Measurements from ENCODE around the gene TCTN3. TPM values are rescaled to one million over a fixed set of nuclear protein-coding genes. Genes with fewer than 3 reads are reported as not detected.

The TCTN3 gene
- total RNA-seq, 6 experiments from 2014 or later = 15.5 to 24.3 (median 19.1) TPM

DNA sequence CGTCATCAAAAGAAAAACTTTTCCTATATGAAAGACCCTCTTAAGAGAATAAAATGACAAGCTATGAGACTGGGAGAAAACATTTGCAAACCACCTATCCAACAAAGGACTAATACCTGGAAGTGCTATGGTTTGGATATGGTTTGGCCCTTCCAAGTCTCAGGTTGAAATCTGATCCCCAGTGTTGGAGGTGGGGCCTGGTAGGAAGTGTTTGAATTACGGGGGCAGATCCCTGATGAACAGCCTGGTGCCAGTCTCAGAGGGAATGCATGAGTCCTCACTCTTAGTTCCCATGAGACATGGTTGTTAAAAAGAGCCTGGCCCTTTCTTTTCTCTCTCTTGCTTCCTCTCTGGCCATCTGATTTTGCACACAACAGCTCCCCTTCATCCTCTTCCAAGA, 43.5 kb downstream of the TCTN3 start:
- intact Hi-C loops (cut with DNase I) = no loop called here
- 82% methylated on average over 2 of the region's 2 CpGs for WGBS (ENCODE audit: insufficient coverage, low coverage, low lambda C conversion rate, missing lambda C conversion rate)
- TF ChIP-seq POLR2A (IDR thresholded peaks at IDR 0.05) = no peak
- TF ChIP-seq, protein P1, sequence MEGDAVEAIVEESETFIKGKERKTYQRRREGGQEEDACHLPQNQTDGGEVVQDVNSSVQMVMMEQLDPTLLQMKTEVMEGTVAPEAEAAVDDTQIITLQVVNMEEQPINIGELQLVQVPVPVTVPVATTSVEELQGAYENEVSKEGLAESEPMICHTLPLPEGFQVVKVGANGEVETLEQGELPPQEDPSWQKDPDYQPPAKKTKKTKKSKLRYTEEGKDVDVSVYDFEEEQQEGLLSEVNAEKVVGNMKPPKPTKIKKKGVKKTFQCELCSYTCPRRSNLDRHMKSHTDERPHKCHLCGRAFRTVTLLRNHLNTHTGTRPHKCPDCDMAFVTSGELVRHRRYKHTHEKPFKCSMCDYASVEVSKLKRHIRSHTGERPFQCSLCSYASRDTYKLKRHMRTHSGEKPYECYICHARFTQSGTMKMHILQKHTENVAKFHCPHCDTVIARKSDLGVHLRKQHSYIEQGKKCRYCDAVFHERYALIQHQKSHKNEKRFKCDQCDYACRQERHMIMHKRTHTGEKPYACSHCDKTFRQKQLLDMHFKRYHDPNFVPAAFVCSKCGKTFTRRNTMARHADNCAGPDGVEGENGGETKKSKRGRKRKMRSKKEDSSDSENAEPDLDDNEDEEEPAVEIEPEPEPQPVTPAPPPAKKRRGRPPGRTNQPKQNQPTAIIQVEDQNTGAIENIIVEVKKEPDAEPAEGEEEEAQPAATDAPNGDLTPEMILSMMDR (IDR thresholded peaks at IDR 0.05) = no peak
- ATAC-seq (no peak), DNase-seq (no peak)
- Histone ChIP-seq H3K9me3 (no peaks in the 10 kb centered on the region), H3K36me3 (peaks cover 0 to 29% (median 6%) of the 10 kb centered on the region in 4 donors), H3K27ac (no peak overlapping the region), H3K27me3 (no peaks in the 10 kb centered on the region), H3K4me3 (no peak overlapping the region), H3K4me1 (no peaks in the 10 kb centered on the region)

DNA sequence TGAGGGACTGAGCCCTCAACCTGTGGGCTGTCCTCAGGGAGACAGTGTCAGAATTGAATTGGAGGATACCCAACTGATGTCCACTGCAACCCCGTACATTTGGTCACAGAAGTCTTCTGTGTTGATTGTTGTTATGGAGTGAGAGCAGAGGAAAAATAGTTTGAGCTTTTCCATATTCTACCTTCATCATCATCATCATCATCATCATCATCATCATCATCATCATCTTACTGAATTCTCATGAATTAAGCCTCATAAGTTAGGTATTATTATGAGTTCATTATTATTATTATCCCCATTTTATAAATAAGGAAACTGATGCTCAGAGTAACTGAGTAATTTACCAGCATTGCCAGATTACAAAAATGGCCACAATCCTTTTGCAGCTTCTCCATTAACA, 45.6 kb downstream of the TCTN3 start:
- H3K27ac ChIP-seq = no peak overlapping the region
- H3K4me1 ChIP-seq = no peaks in the 10 kb centered on the region
- no peak overlapping the region for H3K4me3 ChIP-seq
- no peak for DNase-seq
- intact Hi-C loops (cut with DNase I) = no loop called here
- no CpG with 5 or more reads among the region's 1 CpG for WGBS (ENCODE audit: insufficient coverage, low coverage, low lambda C conversion rate, missing lambda C conversion rate)
- H3K27me3 ChIP-seq = no peaks in the 10 kb centered on the region
- peaks cover 0 to 29% (median 6%) of the 10 kb centered on the region in 4 donors for H3K36me3 ChIP-seq
- H3K9me3 ChIP-seq = no peaks in the 10 kb centered on the region
- ATAC-seq = no peak
- TF ChIP-seq, protein P1 (IDR thresholded peaks at IDR 0.05) = no peak
- no peak for TF ChIP-seq POLR2A (IDR thresholded peaks at IDR 0.05)

DNA sequence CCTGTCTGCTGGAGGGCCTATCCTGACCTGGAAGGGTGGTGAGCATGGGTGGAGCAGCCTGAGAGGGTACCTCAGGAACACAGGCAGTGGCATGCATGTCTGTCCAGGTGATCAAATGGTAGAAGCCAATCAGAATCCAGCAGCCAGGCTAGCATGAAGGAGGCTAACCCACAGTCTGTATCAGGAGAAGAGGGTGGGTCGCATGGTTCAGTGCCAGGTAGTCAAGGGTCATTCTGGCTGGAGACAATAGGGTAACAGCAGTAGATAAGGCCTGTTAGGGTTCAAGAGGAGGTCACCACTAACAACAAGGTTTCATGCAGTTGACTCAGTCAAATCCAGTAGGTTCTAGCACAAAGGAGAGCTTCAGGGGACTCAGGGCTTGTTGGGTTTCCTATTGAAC, 47.6 kb downstream of the TCTN3 start:
- Histone ChIP-seq H3K4me3 (no peak overlapping the region), H3K36me3 (peaks cover 0 to 19% (median 1%) of the 10 kb centered on the region in 4 donors), H3K4me1 (peaks cover 0 to 1% (median 0%) of the 10 kb centered on the region in 4 donors), H3K27me3 (no peaks in the 10 kb centered on the region), H3K9me3 (no peaks in the 10 kb centered on the region), H3K27ac (no peak overlapping the region)
- intact Hi-C loops (cut with DNase I) = no loop called here
- TF ChIP-seq, protein P1 (IDR thresholded peaks at IDR 0.05) = no peak
- TF ChIP-seq POLR2A (IDR thresholded peaks at IDR 0.05) = no peak
- WGBS (ENCODE audit: insufficient coverage, low coverage, low lambda C conversion rate, missing lambda C conversion rate) = no CpG with 5 or more reads among the region's 1 CpG
- DNase-seq = no peak
- ATAC-seq = no peak

DNA sequence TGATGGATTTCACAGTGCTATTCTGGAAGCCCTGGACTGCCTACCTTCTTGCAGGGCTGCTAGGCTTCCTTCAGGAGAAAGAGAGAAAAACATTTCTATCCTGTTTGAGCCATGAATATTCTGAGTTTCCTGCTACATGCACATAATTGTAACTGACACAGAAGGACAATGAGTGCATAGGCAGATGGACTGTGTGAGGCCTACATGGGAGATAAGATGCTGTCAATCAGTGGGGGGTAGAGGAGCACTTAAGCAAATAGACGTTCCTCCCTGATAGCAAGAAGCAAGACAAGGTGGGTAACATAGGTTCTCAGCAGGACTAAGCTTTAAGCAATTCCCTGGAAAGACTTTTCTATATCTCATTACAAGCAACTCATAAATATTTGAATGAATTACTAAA, 48.8 kb downstream of the TCTN3 start:
- no peaks in the 10 kb centered on the region for H3K9me3 ChIP-seq
- no peak for TF ChIP-seq POLR2A (IDR thresholded peaks at IDR 0.05)
- TF ChIP-seq, protein P1 (IDR thresholded peaks at IDR 0.05) = no peak
- H3K27me3 ChIP-seq = no peaks in the 10 kb centered on the region
- peaks cover 0 to 8% (median 0%) of the 10 kb centered on the region in 4 donors for H3K4me1 ChIP-seq
- no peak for DNase-seq
- intact Hi-C loops (cut with DNase I) = no loop called here
- ATAC-seq = no peak
- H3K36me3 ChIP-seq = peaks cover 0 to 16% (median 6%) of the 10 kb centered on the region in 4 donors
- no peak overlapping the region for H3K4me3 ChIP-seq
- WGBS (ENCODE audit: insufficient coverage, low coverage, low lambda C conversion rate, missing lambda C conversion rate) = 70% methylated on average over 1 of the region's 1 CpG
- no peak overlapping the region for H3K27ac ChIP-seq

DNA sequence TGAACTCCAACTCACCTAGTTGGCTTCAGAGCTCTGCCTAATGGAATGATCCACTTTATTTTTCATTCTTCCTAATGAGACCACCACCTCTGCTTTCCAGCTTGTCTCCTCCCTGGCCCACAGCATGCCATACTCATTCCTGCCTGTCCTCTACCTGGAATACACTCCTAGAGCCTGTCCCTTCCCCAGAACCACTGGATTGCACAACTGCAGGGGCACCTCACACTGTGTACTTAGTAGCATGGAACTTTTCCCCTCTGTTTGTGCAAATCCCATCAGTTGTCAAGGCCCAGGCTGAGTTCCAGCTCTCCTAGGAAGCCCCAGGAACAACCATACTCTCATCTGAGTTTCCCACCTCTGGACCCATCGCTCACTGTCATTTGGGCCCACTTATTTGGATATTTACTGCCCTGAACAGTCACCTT, 52.8 kb downstream of the TCTN3 start:
- no peak overlapping the region for H3K4me3 ChIP-seq
- no peaks in the 10 kb centered on the region for H3K27me3 ChIP-seq
- no CpG with 5 or more reads among the region's 1 CpG for WGBS (ENCODE audit: insufficient coverage, low coverage, low lambda C conversion rate, missing lambda C conversion rate)
- no peaks in the 10 kb centered on the region for H3K9me3 ChIP-seq
- H3K4me1 ChIP-seq = peaks cover 0 to 8% (median 0%) of the 10 kb centered on the region in 4 donors
- peaks cover 0 to 22% (median 9%) of the 10 kb centered on the region in 4 donors for H3K36me3 ChIP-seq
- intact Hi-C loops (cut with DNase I) = no loop called here
- H3K27ac ChIP-seq = peak overlapping the region in 1 of 3 donors; percentile 47
- ATAC-seq = peak; percentile 90 to 98 (median 94)
- TF ChIP-seq, protein P1 (IDR thresholded peaks at IDR 0.05) = peak in 1 of 4 donors; percentile 9
- no peak for TF ChIP-seq POLR2A (IDR thresholded peaks at IDR 0.05)
- peak; percentile 39 to 78 (median 71) for DNase-seq
